Measurements from ENCODE around the gene LDB2. TPM values are rescaled to one million over a fixed set of nuclear protein-coding genes. Genes with fewer than 3 reads are reported as not detected.

LDB2 gene
- polyA plus RNA-seq, 3 donors, result 4.5 to 55.4 (median 37.7) TPM

DNA sequence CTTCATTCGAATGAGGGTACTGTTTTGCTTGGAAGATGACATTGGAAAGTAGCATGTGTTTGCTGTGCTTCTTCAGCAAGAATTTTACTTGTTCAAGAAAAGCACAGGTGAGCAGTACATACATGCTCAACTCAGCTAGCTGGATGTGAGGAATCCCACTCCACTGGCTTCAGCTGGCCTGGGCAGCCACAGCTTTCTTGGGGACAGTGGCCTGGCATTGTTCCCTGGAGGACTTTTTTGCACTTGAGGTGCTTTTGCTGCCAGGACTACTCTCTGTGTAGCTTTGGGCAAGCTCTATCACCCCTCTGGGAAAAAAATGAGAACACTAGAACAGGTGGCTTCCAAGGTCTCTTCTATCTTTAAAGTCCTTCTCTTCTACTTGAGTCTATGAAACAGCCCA is 184.3 kb downstream of the LDB2 start:
- H3K27ac ChIP-seq (ENCODE audit: low read depth, low read length), result no peak overlapping the region
- 89 to 100% (median 94%) methylated on average over 1 of the region's 1 CpG for WGBS, 3 donors

DNA sequence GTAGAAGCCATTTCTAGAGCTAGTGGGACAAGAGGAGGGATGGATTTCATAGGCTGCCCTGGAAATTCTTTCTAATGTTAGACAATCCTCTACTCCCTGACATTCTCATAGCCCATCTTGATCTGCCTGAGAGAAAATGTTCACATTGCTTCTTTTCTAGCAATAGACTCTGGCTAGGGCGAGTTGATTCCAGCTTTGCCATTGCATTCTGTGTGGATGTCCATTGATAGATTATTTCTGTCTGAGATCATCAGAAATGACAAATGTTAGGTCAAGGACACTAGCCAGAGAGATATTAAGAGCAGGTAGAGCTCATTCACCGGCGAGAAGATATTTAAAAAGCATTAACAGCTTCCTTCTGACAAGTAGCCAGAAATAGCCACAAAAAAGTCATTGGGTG is 184.7 kb downstream of the LDB2 start:
- no peak overlapping the region for H3K27ac ChIP-seq (ENCODE audit: low read depth, low read length)
- WGBS, 3 donors, result 64 to 85% (median 81%) methylated on average over 3 of the region's 3 CpGs

DNA sequence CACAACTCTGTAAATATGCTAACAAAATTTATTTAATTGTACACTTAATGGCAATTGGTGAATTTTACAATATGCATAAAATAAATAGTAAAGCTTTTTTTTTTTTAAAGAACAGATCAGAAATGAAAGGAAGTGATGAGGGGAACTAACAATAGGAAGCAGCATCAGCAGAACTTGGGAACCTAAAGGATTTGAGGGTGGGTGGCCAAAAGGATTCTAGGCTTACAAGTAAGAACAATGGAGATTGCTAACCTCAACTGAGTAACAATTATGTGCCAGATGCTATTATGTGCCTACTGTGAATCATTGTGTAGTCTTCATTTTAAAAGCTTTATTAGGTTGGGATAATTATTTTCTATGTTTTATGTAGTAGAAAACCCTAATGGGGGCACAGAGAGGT is 185.2 kb downstream of the LDB2 start:
- H3K27ac ChIP-seq (ENCODE audit: low read depth, low read length), result no peak overlapping the region

DNA sequence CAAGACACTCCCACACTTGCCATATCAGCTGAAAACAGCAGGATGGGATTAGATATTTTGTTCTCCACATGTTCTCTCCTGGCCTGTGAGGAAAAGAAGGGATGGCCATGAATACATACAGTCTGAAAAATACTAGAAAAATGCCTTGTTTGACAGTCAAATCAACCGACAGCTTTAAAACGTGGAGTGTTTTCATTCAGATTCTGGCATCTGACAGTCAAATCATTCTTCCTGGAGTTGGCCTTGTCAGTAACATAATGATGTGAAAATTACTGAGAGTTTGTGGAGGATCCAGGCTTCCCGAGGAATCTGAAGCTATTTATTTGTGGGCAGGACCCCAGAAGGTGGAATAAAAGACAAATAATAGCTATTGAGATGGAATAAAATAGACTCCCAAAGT is 188.2 kb downstream of the LDB2 start:
- H3K27ac ChIP-seq (ENCODE audit: low read depth, low read length), result no peak overlapping the region
- 69 to 78% (median 69%) methylated on average over 3 of the region's 3 CpGs for WGBS, 3 donors

DNA sequence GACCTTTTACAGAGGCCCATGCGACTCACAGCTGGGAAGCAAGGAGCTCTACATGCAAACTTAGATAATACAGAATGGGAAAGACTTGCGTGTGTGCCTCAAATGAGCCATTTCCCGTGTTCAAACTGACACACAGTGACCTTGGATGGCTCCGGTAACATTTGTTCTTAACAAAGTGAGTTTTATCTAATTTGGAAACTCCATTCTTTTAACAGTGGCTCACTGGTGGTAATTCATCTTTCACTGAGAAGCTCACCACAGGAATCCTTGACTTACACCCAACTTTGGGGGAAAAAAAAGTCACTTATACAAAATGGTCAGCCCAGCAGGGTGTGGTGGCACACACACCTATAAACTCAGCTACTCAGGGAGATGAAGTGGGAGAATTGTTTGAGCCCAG is 190.6 kb downstream of the LDB2 start:
- H3K27ac ChIP-seq (ENCODE audit: low read depth, low read length), result no peak overlapping the region
- WGBS, 3 donors, result 68 to 79% (median 71%) methylated on average over 4 of the region's 4 CpGs

DNA sequence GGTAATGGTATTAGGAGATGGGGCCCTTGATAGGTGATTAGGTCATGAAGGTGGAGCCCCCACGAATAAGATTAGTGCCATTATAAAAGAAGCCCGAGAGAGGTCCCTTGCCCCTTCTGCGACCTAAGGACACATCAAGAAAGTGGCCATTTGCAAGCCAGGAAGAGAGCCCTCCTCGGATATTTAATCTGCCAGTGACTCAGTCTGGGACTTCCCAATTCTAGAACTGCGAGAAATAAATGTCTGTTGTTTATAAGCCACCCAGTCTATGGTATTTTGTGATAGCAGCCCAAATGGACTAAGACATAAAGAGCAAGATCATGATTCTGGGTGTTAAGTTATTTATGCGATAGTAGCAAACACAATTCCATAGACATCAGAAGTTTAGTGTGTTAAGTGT is 192.2 kb downstream of the LDB2 start:
- WGBS, 3 donors, result 82 to 90% (median 88%) methylated on average over 6 of the region's 6 CpGs
- no peak overlapping the region for H3K27ac ChIP-seq (ENCODE audit: low read depth, low read length)

DNA sequence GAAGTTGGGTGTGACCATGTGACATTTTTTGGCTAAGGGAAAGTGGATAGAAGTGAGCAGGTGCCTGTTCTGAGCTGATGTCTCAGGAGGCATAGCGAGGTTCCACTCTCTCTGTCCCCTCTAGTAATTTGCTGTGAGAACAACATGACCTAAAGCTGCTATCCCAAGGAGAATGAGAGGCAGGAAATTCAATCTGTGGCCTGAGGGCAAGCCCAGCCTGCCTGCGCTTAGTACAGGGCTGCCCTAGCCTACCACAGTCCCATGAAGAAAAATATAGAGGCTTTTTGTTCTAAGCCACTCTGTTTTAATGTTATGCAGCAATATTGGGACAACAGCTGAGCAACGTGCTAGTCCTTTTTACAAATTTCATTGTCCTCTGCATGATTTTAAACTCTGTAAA is 193.1 kb downstream of the LDB2 start:
- H3K27ac ChIP-seq (ENCODE audit: low read depth, low read length), result no peak overlapping the region
- WGBS, 3 donors, result 90 to 92% (median 92%) methylated on average over 3 of the region's 3 CpGs

DNA sequence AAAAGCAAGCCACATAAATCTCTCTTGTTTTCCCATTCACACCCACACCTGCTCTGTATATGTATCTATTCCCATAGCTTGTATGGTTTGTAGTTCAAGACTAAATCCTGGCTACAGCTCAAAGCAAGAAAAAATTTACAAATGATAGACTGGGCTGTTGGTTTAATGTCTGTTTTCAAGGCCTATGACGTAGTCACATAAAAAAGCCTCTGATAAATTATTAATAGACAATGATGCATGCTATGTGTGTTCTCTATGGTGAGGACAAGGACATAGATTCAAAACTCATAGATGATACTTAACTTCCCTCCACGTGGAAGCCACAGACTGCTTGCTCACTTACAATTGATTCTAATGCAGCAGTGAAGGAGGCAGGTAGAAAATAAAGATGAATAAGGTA is 194.0 kb downstream of the LDB2 start:
- no peak overlapping the region for H3K27ac ChIP-seq (ENCODE audit: low read depth, low read length)
- 19 to 84% (median 80%) methylated on average over 2 of the region's 2 CpGs for WGBS, 3 donors

DNA sequence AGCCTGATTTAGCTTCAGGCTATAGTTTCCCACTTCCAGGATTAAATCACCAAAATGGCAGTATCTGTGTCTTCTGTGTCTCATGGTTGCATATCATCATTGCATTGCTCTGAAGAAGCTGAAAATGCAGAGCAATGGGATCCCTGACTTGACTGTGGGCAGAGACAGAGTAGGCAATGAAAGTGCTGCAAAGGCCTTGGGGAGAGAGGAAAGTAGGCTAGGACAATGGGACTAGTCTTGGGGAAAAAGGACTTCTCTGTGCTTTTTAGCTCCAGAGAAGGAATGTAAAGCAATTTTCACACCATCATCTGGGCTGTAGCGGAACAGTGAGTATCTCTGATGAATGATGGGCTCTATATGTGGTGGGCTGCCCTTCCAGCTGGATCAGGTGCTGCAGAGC is 202.5 kb downstream of the LDB2 start:
- 90 to 100% (median 93%) methylated on average over 1 of the region's 1 CpG for WGBS, 3 donors

DNA sequence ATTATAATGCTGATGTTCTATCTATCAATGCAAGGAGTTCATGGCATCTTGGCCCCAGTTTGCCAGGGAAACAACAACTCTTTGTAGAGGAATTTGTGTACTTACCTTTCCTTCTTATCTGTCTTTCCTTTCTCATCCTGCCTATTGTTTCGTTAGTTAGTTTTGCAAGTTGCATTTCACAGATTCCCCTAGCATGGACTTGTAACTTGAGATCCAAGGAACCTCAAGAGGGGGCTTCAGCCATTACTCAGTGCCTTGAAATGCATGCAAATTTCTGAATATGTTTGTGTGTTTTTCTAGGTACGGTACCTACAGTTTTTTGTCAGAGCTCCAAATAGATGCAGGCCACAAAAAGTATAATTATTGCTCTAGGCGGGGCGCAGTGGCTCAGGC is 203.6 kb downstream of the LDB2 start:
- WGBS, 3 donors, result 84 to 98% (median 93%) methylated on average over 4 of the region's 4 CpGs
- H3K27ac ChIP-seq (ENCODE audit: low read depth, low read length), result no peak overlapping the region

More for the DNA sequence above, 202.5 kb downstream of the LDB2 start:
- no peak overlapping the region for H3K27ac ChIP-seq (ENCODE audit: low read depth, low read length)

DNA sequence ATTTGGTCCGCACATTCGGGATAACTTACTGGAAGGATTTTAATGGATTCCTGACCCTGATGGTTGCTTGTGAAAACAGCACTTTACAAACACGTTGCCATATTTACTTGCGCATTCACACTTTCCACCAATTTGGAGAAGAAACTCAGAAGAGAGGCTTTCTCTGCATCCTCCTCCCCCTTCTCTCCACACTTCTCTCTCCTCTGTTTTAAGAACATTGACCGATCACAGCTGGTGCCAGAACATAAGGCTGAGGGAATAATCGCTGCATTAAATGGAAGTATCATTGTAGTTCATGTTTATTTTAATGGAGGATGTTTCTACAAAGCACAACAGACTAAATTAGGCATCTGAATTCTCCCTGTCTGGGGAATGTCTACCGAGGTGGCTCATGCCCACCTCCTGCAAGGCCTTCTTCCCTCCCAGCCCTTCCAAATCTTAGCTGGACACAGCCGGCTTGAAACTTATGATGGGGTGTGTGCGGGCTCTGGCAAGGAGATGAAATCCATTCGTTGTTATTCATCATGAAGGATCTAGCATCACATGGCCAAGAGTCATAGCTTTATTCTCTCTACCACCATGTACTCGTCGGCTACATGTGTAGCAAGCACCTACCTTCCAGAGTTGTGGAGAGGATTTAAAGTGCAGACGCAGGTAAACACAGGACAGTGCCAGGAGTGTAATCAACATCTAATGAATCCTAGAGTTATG is 204.1 kb downstream of the LDB2 start:
- no peak overlapping the region for H3K27ac ChIP-seq (ENCODE audit: low read depth, low read length)
- 70 to 87% (median 80%) methylated on average over 13 of the region's 13 CpGs for WGBS, 3 donors

DNA sequence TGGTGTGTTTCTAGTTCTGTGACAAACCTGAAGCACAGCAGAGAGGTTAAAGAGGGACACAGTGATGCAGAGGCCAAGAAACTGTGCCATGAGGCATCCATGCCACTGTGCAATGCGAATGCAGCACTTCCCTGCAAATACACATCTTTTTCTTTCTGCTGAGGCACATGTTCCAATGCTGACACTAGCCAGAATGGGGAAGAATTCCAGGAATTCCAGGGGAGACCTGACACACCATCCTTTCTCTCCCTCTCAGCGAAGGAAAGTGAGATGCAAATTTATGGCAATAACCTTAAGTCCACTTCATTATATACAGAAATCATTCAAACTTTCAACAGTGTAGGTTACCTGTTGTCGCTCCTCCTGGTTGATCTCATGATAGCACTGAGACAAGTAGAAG is 204.8 kb downstream of the LDB2 start:
- no peak overlapping the region for H3K27ac ChIP-seq (ENCODE audit: low read depth, low read length)
- 80 to 92% (median 85%) methylated on average over 3 of the region's 3 CpGs for WGBS, 3 donors

DNA sequence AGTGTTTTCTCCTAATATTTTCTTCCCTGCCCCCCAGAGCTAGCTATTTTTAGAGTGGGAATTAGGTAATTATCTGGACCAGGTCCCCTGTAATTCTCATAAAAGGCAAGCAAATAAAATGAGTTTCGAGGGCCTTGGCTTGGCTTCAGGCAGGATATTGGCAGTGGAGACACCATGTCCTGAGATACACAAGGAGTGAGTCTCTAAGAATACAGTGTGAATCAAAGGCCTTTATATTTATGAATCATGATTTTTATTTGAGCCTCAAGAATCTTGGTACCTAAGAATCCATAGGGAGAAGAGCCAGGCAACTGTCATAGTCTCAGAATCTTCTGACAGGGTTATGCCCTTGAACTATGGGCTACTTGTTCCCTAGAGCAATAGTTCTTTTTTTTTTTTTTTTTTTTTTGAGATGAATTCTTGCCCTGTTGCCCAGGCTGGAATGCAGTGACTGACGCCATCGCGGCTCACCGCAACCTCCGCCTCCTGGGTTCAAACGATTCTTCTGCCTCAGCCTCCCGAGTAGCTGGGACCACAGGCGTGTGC is 205.4 kb downstream of the LDB2 start:
- H3K27ac ChIP-seq (ENCODE audit: low read depth, low read length), result no peak overlapping the region

DNA sequence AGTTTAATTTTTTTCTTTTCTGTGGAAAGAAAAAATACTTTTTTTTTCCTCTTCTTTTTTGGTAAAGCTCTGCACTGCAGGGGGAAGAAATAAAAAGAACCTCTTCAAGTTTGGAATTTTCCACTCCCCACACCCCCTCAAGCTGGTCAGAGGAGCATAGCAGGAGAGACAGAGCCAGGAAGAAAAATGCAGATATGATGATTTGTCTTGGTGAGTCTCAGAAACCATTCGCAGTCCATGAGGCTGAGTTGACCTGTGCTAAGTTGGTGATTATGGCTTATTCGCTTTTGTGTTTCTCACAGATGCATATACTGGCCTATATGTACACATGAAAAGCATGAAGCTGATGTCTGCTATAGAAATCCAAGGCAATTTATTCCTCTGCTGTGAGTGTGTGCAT is 205.9 kb downstream of the LDB2 start:
- H3K27ac ChIP-seq (ENCODE audit: low read depth, low read length), result no peak overlapping the region
- 73 to 88% (median 85%) methylated on average over 2 of the region's 2 CpGs for WGBS, 3 donors

More for the DNA sequence above, 205.4 kb downstream of the LDB2 start:
- WGBS, 3 donors, result 78 to 85% (median 84%) methylated on average over 9 of the region's 9 CpGs

DNA sequence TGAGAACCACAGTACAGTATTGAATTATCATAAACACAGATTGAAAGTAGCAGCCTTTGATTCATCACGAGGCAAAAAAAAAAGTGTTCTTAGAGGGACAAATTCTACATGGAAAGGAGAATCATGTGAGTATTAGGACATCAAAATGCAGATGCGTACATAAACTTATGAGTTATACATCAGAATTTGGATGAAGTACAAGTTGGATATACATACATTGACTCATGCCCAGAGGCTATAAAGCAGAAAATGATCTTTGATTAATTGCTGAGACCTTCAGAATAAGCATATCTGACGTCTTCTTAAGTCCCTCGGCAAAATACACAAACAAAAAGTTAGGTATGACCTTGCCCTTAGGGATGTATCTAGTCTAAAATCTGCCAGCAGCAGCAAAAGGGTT is 206.4 kb downstream of the LDB2 start:
- no peak overlapping the region for H3K27ac ChIP-seq (ENCODE audit: low read depth, low read length)
- 58 to 70% (median 64%) methylated on average over 4 of the region's 4 CpGs for WGBS, 3 donors

DNA sequence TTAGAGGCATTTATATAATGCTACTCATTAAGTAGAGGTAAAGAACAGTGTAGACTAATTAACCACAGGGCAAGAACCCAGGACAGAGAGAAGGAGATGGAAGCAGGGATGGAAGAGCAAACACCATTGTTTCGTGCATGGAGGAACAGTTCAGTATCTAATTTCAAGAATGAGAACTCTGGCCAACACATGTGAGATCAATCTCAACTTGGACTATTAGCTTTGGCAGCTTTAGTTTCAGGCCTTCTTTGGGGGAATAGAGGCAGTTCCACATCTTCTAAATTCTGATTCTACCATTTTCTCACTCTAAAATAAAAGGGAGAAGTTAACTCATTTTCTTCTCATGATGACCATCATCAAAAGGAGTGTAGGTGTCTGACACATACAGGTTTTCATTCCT is 207.0 kb downstream of the LDB2 start:
- no peak overlapping the region for H3K27ac ChIP-seq (ENCODE audit: low read depth, low read length)
- WGBS, 3 donors, result 56 to 73% (median 59%) methylated on average over 1 of the region's 1 CpG

DNA sequence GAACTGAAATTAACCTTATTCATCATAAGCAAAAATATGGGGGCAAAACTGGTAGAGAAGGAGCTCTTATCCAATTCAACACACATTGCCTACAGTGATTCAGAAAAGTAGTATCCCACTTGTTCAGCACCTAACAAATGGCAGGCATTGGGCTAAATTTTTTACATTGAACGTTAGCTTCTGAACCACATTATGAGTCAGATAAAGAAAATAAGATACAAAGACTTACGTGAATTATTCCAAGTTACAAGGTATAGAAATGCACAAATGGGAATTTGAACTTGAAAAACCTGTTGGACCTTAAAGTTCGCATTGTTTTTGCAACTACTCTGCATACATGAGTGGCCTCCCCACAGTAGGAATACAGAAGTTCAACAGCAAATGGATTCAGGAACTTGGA is 210.6 kb downstream of the LDB2 start:
- no peak overlapping the region for H3K27ac ChIP-seq (ENCODE audit: low read depth, low read length)
- WGBS, 3 donors, result 89 to 93% (median 91%) methylated on average over 3 of the region's 3 CpGs

DNA sequence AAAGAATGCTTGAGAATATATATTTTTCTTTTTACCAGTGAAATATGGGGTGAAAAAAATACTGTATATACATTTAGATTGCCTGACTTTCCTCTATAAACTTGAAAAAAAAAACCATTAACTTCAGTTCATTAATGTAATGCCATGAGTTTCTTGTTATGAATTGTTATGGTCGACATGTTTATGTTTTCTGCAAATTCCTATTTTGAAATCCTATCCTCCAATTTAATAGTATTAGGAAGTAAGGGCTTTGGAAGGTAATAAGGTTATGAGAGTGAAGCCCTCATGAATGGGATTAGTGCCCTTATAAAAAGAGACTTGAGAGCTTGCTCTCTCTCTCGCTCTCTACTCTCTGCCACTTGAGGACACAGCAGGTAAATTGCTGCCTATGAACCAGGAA is 211.4 kb downstream of the LDB2 start:
- H3K27ac ChIP-seq (ENCODE audit: low read depth, low read length), result no peak overlapping the region
- WGBS, 3 donors, result 82 to 92% (median 89%) methylated on average over 2 of the region's 2 CpGs

DNA sequence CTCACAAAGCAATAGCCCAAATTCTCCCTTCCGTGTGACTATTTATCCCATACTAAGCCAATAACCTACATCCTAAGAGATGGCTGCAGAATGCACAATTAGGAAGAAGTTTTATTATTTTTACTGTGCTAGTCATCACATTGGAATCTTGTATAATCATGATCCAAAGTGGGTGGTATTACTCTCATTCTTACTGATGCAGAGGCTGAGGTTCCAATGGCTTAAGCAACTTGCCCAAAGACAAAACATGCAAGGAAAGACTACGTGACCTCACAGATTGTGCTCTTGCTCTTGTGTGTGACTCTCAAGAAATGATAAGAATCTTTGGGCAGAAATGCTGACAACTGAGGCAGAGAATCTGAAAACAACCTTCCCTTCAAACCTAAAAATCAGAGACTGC is 212.2 kb downstream of the LDB2 start:
- 68 to 81% (median 71%) methylated on average over 2 of the region's 2 CpGs for WGBS, 3 donors
- H3K27ac ChIP-seq (ENCODE audit: low read depth, low read length), result no peak overlapping the region

DNA sequence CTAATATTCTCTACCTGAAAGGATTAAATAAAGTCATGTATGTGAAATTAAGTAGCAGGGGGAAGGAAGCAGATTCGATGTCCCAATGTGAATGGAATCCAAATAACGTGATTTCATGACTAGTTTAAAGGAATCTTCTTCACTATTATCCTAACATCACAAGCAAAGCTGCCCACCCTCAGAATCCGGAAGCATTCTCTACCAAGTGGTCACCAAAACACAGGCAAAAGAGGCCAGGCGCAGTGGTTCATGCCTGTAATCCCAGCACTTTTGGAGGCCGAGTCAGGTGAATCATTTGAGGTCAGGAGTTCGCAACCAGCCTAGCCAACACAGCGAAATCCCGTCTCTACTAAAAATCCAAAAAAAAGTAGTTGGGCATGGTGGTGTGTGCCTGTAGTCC is 212.9 kb downstream of the LDB2 start:
- H3K27ac ChIP-seq (ENCODE audit: low read depth, low read length), result no peak overlapping the region
- whole genome bisulfite sequencing, 3 donors, result 89 to 93% (median 91%) methylated on average over 8 of the region's 8 CpGs

Measured in adipose tissue (tissue), 3 donors.